HG02588 (cell line): ENCODE measurements around the gene IFNL3.

ENCODE experiments used
- ATAC-seq: cut with Tn5 transposase; IDR thresholded peaks from one replicate; pipeline ENCODE4 v1.9.1; 2021; ENCODE audit warnings: mild to moderate bottlenecking, moderate library complexity; ENCODE audit not compliant: unreplicated experiment

IFNL3 gene

GRCh38 chr19:39194832-39195542 is 49.8 kb downstream of the IFNL3 start:
- ATAC-seq = no peak

DNA sequence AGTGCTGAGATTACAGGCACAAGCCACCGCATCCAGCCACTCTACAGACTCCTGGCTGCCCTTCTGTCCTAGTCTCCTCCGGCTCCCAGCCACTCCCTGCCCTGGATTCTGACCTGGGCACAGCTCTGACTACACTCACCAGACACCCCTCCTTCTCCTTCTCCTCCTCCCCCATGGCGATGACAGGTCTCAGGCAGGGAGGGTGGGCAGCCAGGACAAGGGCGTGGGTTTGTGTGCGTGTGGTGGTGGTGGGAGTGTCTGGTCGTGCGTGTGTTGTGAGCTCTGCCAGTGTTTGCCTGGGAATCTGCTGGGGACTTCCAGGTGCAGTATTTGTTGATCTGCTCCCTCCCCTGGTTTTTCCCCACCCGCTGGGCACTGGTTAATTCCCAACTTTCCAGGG is 51.0 kb downstream of the IFNL3 start:
- no peak for ATAC-seq
